GM13976 (cell line): ENCODE measurements around the gene ALPK3.

ENCODE experiments used
- DNase-seq: peaks from one replicate; pipeline ENCODE4 v3.0.0; 2012; ENCODE audit warnings: low spot score
- CTCF ChIP-seq: IDR thresholded peaks from 2 replicates; pipeline ENCODE4 v1.5.1; 2012; ENCODE audit warnings: borderline replicate concordance, mild to moderate bottlenecking; ENCODE audit not compliant: insufficient read depth; ENCODE audit errors: extremely low read depth, missing control alignments, control extremely low read depth
- in situ Hi-C: fragments of 300-500 bp; cut with MboI; formaldehyde crosslinking; loops from one replicate; pipeline ENCODE4 v1.12.0; 2022; ENCODE audit warnings: low sequenced_read_pairs, mixed read lengths, inconsistent platforms; ENCODE audit not compliant: unreplicated experiment

The ALPK3 gene

GRCh38 chr15:84921121-84921520 is 104.0 kb downstream of the ALPK3 start:
- no peak for TF ChIP-seq CTCF
- DNase-seq, result no peak
- in situ Hi-C loops, result loop anchor here (10.0 kb wide), 1 partner anchor 336 kb away; no protein-coding TSS in a partner anchor

- no peak for TF ChIP-seq CTCF
- DNase-seq, result no peak
- in situ Hi-C loops, result loop anchor here (10.0 kb wide), 1 partner anchor 338 kb away; no protein-coding TSS in a partner anchor
Measured at GRCh38 chr15:84922530-84922929, 105.4 kb downstream of the ALPK3 start.
